ENCODE data around the gene CASP8. TPM values are rescaled to one million over a fixed set of nuclear protein-coding genes. Genes with fewer than 3 reads are reported as not detected.

Gene CASP8
- total and polyA plus RNA-seq, 2 of the 13 experiments (the other 11 are each of a cell fraction or from before 2014, with no cell fraction given) = 25.0 to 52.8 TPM

DNA sequence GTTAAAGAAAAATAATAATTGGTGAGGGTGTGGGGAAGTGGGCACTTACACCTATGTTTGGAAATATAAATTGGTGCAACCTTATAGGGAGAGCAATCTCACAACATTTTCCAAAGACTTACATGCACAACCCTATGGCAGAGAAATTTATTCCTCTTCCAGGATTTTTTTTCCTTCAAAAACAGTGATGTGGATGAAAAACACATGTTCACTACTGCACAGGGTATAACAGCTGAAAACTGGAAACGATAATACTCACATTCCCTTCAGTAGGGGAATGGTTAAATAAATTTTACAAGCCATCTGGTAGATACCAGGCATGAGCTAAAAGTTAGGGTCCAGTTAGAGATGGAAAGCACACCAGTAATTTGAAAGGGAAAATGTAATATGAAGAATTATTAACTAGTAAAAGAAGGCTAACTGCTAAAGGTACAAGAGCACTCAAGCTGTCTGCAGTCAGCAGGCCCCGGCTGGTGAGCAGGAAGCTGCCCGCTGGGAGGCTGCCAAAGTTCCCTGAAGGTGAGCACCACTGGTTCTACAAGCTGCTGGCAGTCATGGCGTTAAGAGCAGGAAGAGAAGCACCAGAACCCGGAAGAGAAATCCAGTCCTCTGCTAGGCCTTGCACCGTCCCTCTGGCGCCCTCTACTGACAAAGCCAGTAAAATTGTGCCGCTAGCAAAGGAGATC is 28.4 kb upstream of the CASP8 start (continued):
- TF ChIP-seq SNAPC2 (CRISPR knock-in tag; IDR thresholded peaks at IDR 0.05) = peak; percentile 31; the same call in 1 of the 2 replicates
- TF ChIP-seq HOXA7 (CRISPR knock-in tag; IDR thresholded peaks at IDR 0.05) = no peak
- TF ChIP-seq HNRNPH1 (optimal IDR thresholded peaks at IDR 0.05; ENCODE audit: low read depth, low read length) = no peak
- TF ChIP-seq ZNF598 (CRISPR knock-in tag; IDR thresholded peaks at IDR 0.05; ENCODE audit: borderline replicate concordance) = peak; percentile 97; the same call in 1 of the 2 replicates
- TF ChIP-seq, protein P1, sequence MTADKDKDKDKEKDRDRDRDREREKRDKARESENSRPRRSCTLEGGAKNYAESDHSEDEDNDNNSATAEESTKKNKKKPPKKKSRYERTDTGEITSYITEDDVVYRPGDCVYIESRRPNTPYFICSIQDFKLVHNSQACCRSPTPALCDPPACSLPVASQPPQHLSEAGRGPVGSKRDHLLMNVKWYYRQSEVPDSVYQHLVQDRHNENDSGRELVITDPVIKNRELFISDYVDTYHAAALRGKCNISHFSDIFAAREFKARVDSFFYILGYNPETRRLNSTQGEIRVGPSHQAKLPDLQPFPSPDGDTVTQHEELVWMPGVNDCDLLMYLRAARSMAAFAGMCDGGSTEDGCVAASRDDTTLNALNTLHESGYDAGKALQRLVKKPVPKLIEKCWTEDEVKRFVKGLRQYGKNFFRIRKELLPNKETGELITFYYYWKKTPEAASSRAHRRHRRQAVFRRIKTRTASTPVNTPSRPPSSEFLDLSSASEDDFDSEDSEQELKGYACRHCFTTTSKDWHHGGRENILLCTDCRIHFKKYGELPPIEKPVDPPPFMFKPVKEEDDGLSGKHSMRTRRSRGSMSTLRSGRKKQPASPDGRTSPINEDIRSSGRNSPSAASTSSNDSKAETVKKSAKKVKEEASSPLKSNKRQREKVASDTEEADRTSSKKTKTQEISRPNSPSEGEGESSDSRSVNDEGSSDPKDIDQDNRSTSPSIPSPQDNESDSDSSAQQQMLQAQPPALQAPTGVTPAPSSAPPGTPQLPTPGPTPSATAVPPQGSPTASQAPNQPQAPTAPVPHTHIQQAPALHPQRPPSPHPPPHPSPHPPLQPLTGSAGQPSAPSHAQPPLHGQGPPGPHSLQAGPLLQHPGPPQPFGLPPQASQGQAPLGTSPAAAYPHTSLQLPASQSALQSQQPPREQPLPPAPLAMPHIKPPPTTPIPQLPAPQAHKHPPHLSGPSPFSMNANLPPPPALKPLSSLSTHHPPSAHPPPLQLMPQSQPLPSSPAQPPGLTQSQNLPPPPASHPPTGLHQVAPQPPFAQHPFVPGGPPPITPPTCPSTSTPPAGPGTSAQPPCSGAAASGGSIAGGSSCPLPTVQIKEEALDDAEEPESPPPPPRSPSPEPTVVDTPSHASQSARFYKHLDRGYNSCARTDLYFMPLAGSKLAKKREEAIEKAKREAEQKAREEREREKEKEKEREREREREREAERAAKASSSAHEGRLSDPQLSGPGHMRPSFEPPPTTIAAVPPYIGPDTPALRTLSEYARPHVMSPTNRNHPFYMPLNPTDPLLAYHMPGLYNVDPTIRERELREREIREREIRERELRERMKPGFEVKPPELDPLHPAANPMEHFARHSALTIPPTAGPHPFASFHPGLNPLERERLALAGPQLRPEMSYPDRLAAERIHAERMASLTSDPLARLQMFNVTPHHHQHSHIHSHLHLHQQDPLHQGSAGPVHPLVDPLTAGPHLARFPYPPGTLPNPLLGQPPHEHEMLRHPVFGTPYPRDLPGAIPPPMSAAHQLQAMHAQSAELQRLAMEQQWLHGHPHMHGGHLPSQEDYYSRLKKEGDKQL (CRISPR knock-in tag; IDR thresholded peaks at IDR 0.05; ENCODE audit: low read depth) = no peak
- TF ChIP-seq MZF1 (CRISPR knock-in tag; IDR thresholded peaks at IDR 0.05; ENCODE audit: borderline replicate concordance) = no peak
- TF ChIP-seq ZNF782 (CRISPR knock-in tag; IDR thresholded peaks at IDR 0.05; ENCODE audit: borderline replicate concordance) = no peak
- no peak for TF ChIP-seq ZNF234 (CRISPR knock-in tag; conservative IDR thresholded peaks at IDR 0.05)
- TF ChIP-seq CBX5 (CRISPR knock-in tag; IDR thresholded peaks at IDR 0.05; ENCODE audit: borderline replicate concordance) = peak; percentile 93; the same call in 1 of the 2 replicates
- peak; percentile 97 for TF ChIP-seq ELF4 (CRISPR knock-in tag; IDR thresholded peaks at IDR 0.05; ENCODE audit: borderline replicate concordance)
- peak; percentile 99 for TF ChIP-seq NR2C2 (CRISPR knock-in tag; IDR thresholded peaks at IDR 0.05; ENCODE audit: borderline replicate concordance)
- peak; percentile 89 for TF ChIP-seq GABPB1 (CRISPR knock-in tag; IDR thresholded peaks at IDR 0.05)
- TF ChIP-seq, protein P2, sequence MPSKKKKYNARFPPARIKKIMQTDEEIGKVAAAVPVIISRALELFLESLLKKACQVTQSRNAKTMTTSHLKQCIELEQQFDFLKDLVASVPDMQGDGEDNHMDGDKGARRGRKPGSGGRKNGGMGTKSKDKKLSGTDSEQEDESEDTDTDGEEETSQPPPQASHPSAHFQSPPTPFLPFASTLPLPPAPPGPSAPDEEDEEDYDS (CRISPR knock-in tag; IDR thresholded peaks at IDR 0.05) = peak; percentile 82
- TF ChIP-seq, protein P3, sequence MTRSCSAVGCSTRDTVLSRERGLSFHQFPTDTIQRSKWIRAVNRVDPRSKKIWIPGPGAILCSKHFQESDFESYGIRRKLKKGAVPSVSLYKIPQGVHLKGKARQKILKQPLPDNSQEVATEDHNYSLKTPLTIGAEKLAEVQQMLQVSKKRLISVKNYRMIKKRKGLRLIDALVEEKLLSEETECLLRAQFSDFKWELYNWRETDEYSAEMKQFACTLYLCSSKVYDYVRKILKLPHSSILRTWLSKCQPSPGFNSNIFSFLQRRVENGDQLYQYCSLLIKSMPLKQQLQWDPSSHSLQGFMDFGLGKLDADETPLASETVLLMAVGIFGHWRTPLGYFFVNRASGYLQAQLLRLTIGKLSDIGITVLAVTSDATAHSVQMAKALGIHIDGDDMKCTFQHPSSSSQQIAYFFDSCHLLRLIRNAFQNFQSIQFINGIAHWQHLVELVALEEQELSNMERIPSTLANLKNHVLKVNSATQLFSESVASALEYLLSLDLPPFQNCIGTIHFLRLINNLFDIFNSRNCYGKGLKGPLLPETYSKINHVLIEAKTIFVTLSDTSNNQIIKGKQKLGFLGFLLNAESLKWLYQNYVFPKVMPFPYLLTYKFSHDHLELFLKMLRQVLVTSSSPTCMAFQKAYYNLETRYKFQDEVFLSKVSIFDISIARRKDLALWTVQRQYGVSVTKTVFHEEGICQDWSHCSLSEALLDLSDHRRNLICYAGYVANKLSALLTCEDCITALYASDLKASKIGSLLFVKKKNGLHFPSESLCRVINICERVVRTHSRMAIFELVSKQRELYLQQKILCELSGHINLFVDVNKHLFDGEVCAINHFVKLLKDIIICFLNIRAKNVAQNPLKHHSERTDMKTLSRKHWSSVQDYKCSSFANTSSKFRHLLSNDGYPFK (CRISPR knock-in tag; IDR thresholded peaks at IDR 0.05; ENCODE audit: borderline replicate concordance) = peak; percentile 64; the same call in 1 of the 2 replicates
- TF ChIP-seq SAP130 (CRISPR knock-in tag; IDR thresholded peaks at IDR 0.05; ENCODE audit: low read depth) = peak; percentile 98
- TF ChIP-seq, protein P4, sequence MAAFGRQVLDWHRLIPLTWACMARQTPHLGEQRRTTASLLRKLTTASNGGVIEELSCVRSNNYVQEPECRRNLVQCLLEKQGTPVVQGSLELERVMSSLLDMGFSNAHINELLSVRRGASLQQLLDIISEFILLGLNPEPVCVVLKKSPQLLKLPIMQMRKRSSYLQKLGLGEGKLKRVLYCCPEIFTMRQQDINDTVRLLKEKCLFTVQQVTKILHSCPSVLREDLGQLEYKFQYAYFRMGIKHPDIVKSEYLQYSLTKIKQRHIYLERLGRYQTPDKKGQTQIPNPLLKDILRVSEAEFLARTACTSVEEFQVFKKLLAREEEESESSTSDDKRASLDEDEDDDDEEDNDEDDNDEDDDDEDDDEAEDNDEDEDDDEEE (CRISPR knock-in tag; IDR thresholded peaks at IDR 0.05) = 0 out of 2 replicates have a peak, but pooled peaks have one; percentile 45

All from HepG2 (cell line).